WTC11 (cell line): Measurements from ENCODE around the gene ZNF407. TPM values are rescaled to one million over a fixed set of nuclear protein-coding genes. Genes with fewer than 3 reads are reported as not detected.

Experiments used
- ATAC-seq: fragments of 200-7000 bp; cut with Tn5 transposase; 2 replicates; pipeline ENCODE4 v1.10.0; 2021; ENCODE audit warnings: mild to moderate bottlenecking, moderate library complexity
- CTCF ChIA-PET: fragments of 300-600 bp; sonication (Branson Sonifier 250); formaldehyde crosslinking; loops from one replicate; lab custom pipeline; 2021; ENCODE audit warnings: antibody characterized with exemption; lab: Charles Lee
- POLR2A ChIA-PET: fragments of 350-600 bp; sonication (Branson Sonifier 250); formaldehyde crosslinking; loops from one replicate; lab custom pipeline; 2021; ENCODE audit warnings: antibody characterized with exemption; lab: Charles Lee
- DNase-seq: peaks from one replicate; pipeline ENCODE4 v3.0.0; 2021; ENCODE audit warnings: low spot score
- H3K27ac Mint-ChIP-seq: 2 replicates; pipeline ENCODE4 v1.8.0; 2021; ENCODE audit warnings: mixed read lengths
- H3K27me3 Mint-ChIP-seq: 2 replicates; pipeline ENCODE4 v1.8.0; 2021; ENCODE audit warnings: low read depth, mild to moderate bottlenecking, moderate library complexity, mixed read lengths
- H3K36me3 Mint-ChIP-seq: 2 replicates; pipeline ENCODE4 v1.8.0; 2021; ENCODE audit warnings: mixed read lengths
- H3K4me1 Mint-ChIP-seq: 2 replicates; pipeline ENCODE4 v1.8.0; 2022; ENCODE audit warnings: mixed read lengths
- H3K4me3 Mint-ChIP-seq: 2 replicates; pipeline ENCODE4 v1.8.0; 2021; ENCODE audit warnings: mild to moderate bottlenecking, moderate library complexity, mixed read lengths
- H3K9me3 Mint-ChIP-seq: 2 replicates; pipeline ENCODE4 v1.8.0; 2021; ENCODE audit warnings: mixed read lengths
- E2F4 ChIP-seq: sonication (generic); formaldehyde crosslinking; IDR thresholded peaks from 2 replicates; pipeline ENCODE4 v1.8.1; 2022; ENCODE audit warnings: low read depth, mild to moderate bottlenecking, moderate library complexity, missing genetic modification reagents, borderline replicate concordance
- E2F5 ChIP-seq: sonication (generic); formaldehyde crosslinking; IDR thresholded peaks from 2 replicates; pipeline ENCODE4 v1.8.1; 2022; ENCODE audit warnings: mild to moderate bottlenecking, moderate library complexity, missing genetic modification reagents
- EMX1 ChIP-seq: fragments of 250-450 bp; sonication (Bioruptor Pico); IDR thresholded peaks from 2 replicates; pipeline ENCODE4 v1.8.0; 2021; ENCODE audit warnings: mild to moderate bottlenecking
- ERG ChIP-seq: fragments of 250-450 bp; sonication (Bioruptor Pico); IDR thresholded peaks from 2 replicates; pipeline ENCODE4 v1.8.0; 2021; ENCODE audit warnings: mild to moderate bottlenecking
- FOXP4 ChIP-seq: sonication (generic); formaldehyde crosslinking; IDR thresholded peaks from 2 replicates; pipeline ENCODE4 v1.8.0; 2022; ENCODE audit warnings: mild to moderate bottlenecking, missing genetic modification reagents
- GRHL2 ChIP-seq: fragments of 250-450 bp; sonication (Bioruptor Pico); IDR thresholded peaks from 2 replicates; pipeline ENCODE4 v1.8.0; 2022; ENCODE audit warnings: mild to moderate bottlenecking, moderate library complexity; ENCODE audit not compliant: insufficient replicate concordance, severe bottlenecking
- HMGXB4 ChIP-seq: sonication (generic); formaldehyde crosslinking; IDR thresholded peaks from 2 replicates; pipeline ENCODE4 v1.8.1; 2023; ENCODE audit warnings: mild to moderate bottlenecking, moderate library complexity, missing genetic modification reagents
- JUN ChIP-seq: sonication (generic); formaldehyde crosslinking; IDR thresholded peaks from 2 replicates; pipeline ENCODE4 v1.8.0; 2023; ENCODE audit warnings: mild to moderate bottlenecking, missing genetic modification reagents
- MLX ChIP-seq: sonication (generic); formaldehyde crosslinking; IDR thresholded peaks from 2 replicates; pipeline ENCODE4 v1.8.1; 2023; ENCODE audit warnings: mild to moderate bottlenecking, missing genetic modification reagents, moderate library complexity
- ZNF512 ChIP-seq: sonication (generic); formaldehyde crosslinking; IDR thresholded peaks from 2 replicates; pipeline ENCODE4 v1.8.1; 2022; ENCODE audit warnings: missing genetic modification reagents, borderline replicate concordance
- ZSCAN18 ChIP-seq: fragments of 250-450 bp; sonication (Bioruptor Pico); IDR thresholded peaks from 2 replicates; pipeline ENCODE4 v2.1.2; 2022; ENCODE audit warnings: mild to moderate bottlenecking, moderate library complexity
- total RNA-seq: library from RNA; stranded (reverse); gene quantifications from 3 replicates; pipeline ENCODE4 v1.2.3, GENCODE V29; 2021

Gene ZNF407
- total RNA-seq, 1 experiment from 2014 or later: 6.5 TPM

- TF ChIP-seq ERG (CRISPR knock-in tag) (no peak), E2F5 (no peak), JUN (no peak), FOXP4 (CRISPR knock-in tag) (no peak), MLX (CRISPR knock-in tag) (no peak), GRHL2 (CRISPR knock-in tag) (no peak), EMX1 (CRISPR knock-in tag) (no peak), ZSCAN18 (CRISPR knock-in tag) (no peak), ZNF512 (CRISPR knock-in tag) (no peak), E2F4 (CRISPR knock-in tag) (no peak), HMGXB4 (no peak)
- no peak for ATAC-seq
- Mint-ChIP-seq H3K4me1 (peaks cover 7% of the 10 kb centered on the region; the same call in 1 of the 2 replicates), H3K9me3 (no peaks in the 10 kb centered on the region), H3K27ac (no peak overlapping the region), H3K27me3 (no peaks in the 10 kb centered on the region), H3K36me3 (no peaks in the 10 kb centered on the region), H3K4me3 (no peak overlapping the region)
- no peak for DNase-seq
- ChIA-PET POLR2A (no interaction called here), CTCF (interaction anchor here (0.7 kb wide), 1 partner anchor 22 kb away, joined by 3 read pairs; no protein-coding TSS in a partner anchor)
Observed at GRCh38 chr18:75063615-75064512, 466.2 kb downstream of the ZNF407 start.
